Stimulated activated CD4-positive, alpha-beta T cell treated with anti-CD3 and anti-CD28 coated beads, Interleukin-2, amount 100 ng/mL, for 24 hours (primary cell): ENCODE results near the gene PRAMEF20.

Source experiments
- DNase-seq, 2 donors: peaks; one replicate each; pipeline ENCODE4 v3.0.0-alpha.2; 2020

Gene PRAMEF20

DNA sequence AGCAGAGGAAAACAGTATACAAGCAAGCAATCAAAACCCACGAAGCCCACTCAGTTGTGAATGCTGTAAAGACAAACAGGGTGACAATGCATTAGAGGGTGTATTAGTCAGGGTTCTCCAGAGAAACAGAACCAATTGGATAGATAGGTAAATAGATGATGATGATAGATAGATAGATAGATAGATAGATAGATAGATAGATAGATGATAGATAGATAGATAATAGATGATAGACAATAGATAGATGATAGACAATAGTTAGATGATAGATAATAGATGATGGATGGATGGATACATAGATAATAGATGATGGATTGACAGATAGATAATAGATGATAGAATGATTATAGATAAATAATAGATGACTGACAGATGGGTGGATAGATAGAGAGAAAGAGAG lies 55.3 kb downstream of the PRAMEF20 start:
- no peak for DNase-seq

DNA sequence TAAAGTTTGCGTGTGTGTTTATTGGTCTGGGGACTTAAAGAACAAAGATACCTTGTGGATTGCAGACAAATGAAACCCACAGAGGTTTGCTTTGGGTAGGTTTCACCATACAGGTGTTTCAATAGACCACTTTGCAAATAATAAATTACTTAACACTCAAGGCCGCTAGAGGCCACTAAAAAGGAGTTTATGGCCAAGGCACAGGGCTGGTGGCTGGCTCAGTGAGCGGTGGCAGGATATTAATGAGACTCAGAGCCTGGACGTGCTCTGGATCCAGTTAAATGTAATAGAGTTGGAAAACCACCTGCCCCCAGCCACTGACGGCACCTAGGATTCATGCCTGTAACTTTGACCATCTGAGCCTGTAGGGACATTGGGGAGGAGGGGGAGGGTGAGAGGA lies 59.1 kb downstream of the PRAMEF20 start:
- no peak for DNase-seq
